ENCODE measurements around the gene AKAP17A.
A peak's percentile ranks its signal among the peaks of the same experiment; 100 is the strongest.
"Not testable (repeated sequence)": the region's sequence is repeated elsewhere in the genome, so short reads cannot be mapped to it uniquely, and the experiment has no call there.

Gene AKAP17A, protein sequence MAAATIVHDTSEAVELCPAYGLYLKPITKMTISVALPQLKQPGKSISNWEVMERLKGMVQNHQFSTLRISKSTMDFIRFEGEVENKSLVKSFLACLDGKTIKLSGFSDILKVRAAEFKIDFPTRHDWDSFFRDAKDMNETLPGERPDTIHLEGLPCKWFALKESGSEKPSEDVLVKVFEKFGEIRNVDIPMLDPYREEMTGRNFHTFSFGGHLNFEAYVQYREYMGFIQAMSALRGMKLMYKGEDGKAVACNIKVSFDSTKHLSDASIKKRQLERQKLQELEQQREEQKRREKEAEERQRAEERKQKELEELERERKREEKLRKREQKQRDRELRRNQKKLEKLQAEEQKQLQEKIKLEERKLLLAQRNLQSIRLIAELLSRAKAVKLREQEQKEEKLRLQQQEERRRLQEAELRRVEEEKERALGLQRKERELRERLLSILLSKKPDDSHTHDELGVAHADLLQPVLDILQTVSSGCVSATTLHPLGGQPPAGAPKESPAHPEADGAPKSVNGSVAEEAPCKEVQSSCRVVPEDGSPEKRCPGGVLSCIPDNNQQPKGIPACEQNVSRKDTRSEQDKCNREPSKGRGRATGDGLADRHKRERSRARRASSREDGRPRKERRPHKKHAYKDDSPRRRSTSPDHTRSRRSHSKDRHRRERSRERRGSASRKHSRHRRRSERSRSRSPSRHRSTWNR

DNA sequence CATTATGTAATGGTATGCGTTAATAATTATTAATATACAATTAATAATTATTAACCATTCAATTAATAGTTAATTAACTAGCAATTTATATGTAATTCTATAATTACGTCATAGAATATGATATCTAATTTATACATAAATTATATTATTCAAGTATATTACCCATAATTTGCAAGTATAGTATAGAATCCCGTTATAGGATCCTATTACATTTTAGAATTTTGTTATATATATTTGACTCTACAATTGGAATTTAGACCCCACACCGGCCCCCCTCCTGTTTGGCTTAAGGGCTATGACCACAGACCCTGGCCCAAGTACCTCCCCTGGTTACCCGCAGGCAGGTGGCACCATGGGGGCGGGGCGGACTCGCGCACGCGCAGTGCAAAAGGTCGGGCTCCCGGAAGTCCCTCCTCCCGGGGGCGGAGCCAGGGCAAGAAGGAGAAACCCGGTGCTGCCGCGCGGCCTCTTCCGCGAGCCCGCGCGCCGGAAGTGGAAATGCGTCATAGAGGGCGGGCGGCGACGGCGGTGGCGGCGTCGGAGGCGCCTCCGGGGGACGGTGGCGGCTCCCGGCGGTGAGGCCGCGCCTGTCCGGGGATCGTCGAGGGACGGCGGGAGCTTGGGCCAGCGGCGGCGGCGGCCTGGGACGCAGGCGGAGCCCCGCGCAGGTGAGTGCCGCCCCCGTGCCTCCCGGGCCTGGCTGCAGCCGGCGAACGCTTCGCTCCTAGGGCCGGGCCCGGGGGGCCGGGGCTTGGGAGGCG, at the start of gene AKAP17A:
TSS of gene AKAP17A (plus strand) at position 503 of the 761 bp plus-strand sequence. CDS start 1,859 bp downstream, outside the sequence.
- peak; percentile 93 for DNase-seq

DNA sequence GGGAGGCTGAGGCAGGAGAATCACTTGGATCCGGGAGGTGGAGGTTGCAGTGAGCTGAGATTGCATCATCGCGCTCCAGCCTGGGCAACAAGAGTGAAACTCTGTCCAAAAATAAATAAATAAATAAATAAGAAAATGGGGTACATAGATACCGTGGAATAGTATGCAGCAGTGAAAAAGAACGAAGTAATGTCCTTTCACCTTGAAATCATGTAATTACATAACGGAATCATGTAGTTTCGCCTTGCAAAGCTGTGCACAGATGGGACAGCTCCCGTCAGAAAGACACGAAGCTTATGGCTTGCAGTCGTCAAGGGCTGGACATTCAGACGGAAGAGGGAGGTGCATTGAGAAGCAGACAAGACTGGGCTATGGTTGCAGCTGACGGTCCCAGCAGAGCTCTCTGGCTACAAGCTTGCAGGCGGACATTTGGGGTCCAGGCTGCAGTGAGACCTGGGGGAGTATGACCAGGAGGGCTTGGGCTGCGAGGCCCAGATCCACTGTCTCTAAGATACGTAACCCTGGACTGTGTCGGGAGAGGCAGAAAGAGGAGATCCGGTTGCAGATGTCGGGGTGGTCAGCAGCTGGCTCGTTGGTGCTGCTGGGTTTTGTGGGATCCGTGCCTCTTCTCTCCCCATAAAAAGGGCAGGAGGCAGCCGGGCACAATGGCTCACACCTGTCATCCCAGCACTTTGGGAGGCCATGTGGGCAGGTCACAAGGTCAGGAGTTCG, 48.2 kb upstream of the AKAP17A start:
- no peak for DNase-seq

DNA sequence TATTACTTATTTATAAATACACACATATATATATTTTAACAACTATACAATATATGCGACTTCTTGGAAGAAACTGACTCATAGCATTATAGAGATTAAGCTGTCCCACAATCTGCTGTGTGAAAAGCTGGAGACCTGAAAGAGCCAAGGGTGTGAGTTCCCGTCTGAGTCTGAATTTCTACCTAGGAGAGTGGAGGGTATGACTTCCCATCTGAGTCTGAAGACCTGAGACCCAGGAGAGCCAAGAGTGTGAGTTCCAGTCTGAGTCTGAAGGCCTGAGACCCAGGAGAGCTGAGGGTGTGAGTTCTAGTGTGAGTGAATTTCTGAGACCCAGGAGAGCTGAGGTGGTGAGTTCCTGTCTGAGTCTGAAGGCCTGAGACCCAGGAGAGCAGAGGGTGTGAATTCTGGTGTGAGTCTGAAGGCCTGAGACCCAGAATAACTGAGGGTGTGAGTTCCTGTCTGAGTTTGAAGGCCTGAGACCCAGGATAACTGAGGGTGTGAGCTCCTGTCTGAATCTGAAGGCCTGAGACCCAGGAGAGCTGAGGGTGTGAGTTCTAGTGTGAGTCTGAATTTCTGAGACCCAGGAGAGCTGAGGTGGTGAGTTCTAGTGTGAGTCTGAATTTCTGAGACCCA, 45.5 kb upstream of the AKAP17A start:
- DNase-seq: no peak

GRCh38 chrX:1546691-1547251, 44.6 kb upstream of the AKAP17A start:
- DNase-seq: no peak

DNA sequence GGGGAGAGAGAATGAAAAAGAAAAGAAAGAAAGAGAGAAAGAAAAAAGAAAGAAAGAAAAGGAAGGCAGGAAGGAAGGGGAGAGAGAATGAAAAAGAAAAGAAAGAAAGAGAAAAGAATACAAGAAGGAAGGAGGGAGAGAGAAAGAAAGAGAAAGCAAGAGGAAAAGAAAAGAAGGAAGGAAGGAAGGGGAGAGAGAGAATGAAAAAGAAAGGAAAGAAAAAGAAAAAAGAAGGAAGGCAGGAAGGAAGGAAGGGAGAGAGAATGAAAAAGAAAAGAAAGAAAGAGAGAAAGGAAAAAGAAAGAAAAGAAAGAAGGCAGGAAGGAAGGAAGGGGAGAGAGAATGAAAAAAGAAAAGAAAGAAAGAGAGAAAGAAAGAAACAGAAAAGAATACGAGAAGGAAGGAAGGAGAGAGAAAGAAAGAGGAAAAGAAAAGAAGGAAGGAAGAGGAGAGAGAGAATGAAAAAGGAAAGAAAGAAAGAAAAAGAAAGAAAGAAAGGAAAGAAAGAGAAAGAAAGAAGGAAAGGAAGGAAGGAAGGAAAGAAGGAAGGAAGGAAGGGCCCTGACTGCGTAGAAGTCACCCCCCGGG, 39.4 kb upstream of the AKAP17A start:
- DNase-seq: no peak

DNA sequence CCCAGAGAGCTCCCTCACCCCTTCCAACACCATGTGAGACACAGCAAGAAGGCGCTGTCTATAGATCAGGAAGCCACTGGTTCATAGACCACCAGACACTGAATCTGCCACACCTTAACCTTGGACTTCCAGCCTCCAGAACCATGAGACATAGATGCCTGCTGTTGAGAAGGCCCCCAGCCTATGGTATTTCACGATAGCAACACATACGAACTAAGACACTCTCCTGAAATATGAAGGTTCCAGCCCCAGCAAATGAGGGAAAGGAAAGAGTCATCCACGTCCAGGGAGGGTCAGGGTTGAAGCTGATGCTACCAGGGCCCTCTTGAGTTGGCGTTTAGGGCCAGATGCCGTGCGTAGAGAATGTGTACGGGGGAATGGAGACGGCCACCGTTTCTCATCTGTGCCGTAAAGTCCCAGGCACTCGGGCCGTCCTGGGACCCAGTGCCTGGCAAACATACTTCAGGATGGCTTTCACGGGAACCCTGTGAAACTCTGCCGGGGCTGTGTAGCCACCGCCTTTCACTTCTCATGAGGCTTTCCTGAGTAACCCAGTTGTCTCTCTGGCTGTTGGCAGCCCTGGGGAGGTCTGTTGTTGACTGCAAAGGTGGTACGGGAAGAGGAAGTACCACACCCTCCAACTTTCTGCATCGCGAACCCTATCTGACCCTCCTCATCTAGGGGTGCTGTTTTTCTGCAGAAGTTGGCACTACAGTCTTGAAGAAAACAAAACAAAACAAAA, 36.8 kb upstream of the AKAP17A start:
- DNase-seq: peak; percentile 30

DNA sequence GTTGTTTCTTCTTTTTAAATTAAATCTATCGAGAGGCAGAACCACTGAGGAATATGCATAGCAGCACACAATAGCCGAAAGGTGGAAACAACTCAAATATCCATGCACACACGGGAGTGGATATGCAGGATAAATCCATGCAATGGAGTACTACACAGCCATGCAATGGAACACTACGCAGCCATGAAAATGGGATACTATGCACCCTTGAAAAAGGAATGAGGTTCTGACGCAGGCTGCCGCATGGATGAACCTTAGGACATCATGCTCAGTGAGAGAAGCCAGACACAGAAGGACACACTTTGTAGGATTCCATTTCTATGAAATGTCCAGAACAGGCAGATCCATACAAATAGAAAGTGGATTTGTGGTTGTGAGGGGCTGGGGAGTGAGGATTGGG, 36.0 kb upstream of the AKAP17A start:
- DNase-seq: no peak

DNA sequence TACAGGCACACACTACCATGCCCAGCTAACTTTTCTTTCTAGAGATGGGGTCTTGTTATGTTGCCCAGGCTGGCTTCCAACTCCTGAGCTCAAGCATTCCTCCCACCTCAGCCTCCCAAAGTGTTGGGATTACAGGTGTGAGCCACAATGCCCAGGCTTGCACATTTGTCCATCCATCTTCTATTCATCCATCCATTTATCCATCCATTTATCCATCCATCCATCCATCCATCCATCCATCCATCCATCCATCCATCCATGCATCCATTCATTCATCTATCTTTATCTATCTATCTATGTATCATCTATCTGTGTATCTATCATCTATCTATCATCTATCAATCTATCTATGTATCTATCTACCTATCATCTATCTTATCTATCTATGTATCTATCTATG, 34.0 kb upstream of the AKAP17A start:
- not testable (repeated sequence) for DNase-seq

DNA sequence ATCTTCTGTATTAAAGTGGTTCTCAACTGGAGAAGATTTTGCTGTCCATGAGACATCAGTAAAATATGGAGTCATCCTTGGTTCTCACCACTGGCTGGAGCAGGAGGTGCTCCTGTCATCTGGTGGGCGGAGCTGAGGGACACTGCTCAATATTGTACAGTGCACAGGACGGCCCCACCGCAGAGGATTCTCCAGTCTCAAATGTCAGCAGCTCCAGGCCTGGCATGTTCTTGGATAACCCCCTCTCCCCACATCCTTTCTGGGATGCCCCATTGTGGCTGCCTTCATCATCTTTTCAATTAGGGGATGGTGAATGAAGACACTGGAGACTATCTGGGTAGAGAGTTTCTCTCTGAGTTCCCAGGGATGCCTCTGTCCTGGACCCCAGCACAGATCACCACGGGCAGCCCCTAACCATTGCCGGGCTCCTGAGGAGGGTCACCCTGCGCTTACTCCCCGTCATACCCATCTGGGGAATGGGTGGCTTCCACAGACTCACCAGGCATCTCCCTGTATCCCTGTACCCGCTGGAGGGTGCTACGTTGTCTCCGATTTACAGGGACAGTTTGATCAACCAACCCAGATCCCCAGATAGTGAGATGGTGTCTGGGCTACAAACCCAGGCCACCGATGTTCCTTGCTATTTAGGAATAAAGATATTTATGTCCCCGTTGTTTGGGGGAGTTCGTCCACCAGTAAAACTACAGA, 32.5 kb upstream of the AKAP17A start:
- no peak for DNase-seq

DNA sequence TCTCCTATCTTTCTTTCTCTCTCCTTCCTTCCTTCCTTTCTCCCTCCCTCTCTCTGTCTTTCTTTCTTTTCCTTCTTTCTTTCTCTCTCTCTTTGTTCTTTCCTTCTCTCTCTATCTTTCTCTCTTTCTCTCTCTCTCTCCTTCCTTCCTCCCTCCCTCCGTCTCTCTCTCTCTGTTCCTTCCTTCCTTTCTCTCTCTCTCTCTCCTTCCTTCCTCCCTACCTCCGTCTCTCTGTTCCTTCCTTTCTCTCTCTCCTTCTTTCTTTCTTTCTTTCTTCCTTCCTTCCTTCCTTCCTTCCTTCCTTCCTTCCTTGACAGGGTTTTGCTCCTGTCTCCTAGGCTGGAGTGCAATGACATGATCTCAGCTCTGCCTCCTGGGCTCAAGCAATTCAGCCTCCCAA, 30.2 kb upstream of the AKAP17A start:
- no peak for DNase-seq

- not testable (repeated sequence) for DNase-seq
Observed at GRCh38 chrX:1564077-1564476, 27.3 kb upstream of the AKAP17A start.

- DNase-seq: no peak
Observed at GRCh38 chrX:1564750-1565683, 26.4 kb upstream of the AKAP17A start.

- not testable (repeated sequence) for DNase-seq
Observed at GRCh38 chrX:1574181-1574580, 17.2 kb upstream of the AKAP17A start.

- no peak for DNase-seq
Observed at GRCh38 chrX:1576201-1576992, 15.0 kb upstream of the AKAP17A start.

GRCh38 chrX:1577845-1578244, 13.6 kb upstream of the AKAP17A start:
- DNase-seq: no peak

DNA sequence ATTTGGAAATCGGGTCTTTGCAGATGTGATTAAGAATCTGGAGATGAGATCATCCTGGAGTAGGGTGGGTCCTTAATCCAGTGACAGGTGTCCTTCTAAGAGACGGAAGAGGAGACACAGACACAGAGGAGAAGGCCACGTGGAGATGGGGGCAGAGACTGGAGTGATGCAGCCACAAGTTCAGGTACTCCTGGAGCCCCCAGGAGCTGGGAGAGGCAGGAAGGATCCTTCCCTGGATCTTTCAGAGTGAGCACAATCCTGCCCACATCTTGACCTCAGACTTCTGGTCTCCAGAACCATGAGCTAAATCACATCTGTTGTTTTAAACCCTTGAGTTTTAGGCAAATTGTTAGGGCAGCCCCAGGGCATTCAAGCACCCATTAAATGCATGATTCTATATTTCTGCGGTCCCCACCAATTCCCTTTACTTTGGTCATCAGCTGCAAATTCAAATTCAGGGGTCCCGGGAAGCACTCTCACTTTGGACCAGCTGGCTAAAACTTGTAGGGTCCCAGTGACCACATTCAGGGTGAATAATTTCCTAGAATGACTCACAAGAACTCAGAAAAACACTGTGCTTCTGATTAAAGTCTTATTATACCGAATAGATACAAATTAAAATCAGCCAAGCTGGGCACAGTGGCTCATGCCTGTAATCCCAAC, 12.8 kb upstream of the AKAP17A start:
- DNase-seq: no peak

GRCh38 chrX:1581132-1581531, 10.3 kb upstream of the AKAP17A start:
- peak; percentile 58 for DNase-seq
